ENCODE results near the gene UGT1A6. TPM values are rescaled to one million over a fixed set of nuclear protein-coding genes. Genes with fewer than 3 reads are reported as not detected.

Gene UGT1A6
- total RNA-seq, 2 donors from 2014 or later = 4.4 to 5.5 TPM

DNA sequence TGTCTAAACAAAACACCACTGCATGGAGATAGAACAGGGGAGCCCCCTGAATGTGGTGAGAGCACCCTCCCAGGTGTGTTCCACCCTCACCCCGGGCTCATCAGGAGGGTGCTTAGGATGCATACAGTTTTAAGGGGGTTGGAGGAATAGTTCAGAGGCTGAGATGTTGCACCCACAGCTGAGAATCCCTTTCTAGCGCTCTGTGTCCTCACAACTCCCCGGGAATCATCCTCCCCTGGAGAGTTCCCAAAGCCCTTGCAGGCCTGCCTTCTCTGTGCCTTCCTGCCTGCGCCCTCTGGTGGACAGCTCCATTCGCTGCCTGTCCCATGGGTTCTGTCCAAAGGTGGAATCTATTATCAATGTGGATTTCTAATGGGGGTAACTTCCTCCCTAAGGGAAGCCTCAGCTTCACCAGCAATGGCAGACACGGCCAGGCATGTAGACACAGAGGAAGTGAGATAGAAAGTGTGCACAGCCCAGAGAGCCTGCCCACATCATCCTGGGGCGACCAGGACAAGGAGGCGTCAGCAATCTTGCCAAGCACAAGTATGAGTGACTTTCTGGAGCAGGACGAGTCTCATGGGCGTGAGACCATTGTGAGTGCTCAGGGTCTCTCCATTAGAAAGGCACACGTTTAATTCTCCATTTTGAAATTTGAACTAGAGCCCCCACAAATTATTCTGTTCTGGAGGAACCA is 18.8 kb downstream of the UGT1A6 start:
- Histone ChIP-seq H3K4me3 (no peak overlapping the region), H3K9me3 (no peaks in the 10 kb centered on the region), H3K36me3 (no peaks in the 10 kb centered on the region), H3K27me3 (no peaks in the 10 kb centered on the region), H3K27ac (no peak overlapping the region), H3K9ac (ENCODE audit: low read depth in 2 of 2, low read length in 2 of 2) (no peak overlapping the region), H3K4me1 (no peaks in the 10 kb centered on the region)
- TF ChIP-seq, protein P1, sequence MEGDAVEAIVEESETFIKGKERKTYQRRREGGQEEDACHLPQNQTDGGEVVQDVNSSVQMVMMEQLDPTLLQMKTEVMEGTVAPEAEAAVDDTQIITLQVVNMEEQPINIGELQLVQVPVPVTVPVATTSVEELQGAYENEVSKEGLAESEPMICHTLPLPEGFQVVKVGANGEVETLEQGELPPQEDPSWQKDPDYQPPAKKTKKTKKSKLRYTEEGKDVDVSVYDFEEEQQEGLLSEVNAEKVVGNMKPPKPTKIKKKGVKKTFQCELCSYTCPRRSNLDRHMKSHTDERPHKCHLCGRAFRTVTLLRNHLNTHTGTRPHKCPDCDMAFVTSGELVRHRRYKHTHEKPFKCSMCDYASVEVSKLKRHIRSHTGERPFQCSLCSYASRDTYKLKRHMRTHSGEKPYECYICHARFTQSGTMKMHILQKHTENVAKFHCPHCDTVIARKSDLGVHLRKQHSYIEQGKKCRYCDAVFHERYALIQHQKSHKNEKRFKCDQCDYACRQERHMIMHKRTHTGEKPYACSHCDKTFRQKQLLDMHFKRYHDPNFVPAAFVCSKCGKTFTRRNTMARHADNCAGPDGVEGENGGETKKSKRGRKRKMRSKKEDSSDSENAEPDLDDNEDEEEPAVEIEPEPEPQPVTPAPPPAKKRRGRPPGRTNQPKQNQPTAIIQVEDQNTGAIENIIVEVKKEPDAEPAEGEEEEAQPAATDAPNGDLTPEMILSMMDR (IDR thresholded peaks at IDR 0.05) = peak; percentile 78
- peak; percentile 88 for DNase-seq
- intact Hi-C loops (cut with DNase I) = loop anchor here (10.0 kb wide), 2 partner anchors 247 to 427 kb away; no protein-coding TSS in a partner anchor

GRCh38 chr2:233712611-233713261 is 20.0 kb downstream of the UGT1A6 start, which contains the start of gene UGT1A5:
UGT1A5 (plus strand) TSS chr2:233712907; CDS start chr2:233712992, 85 bp downstream.
- DNase-seq = no peak
- Histone ChIP-seq H3K27me3 (no peaks in the 10 kb centered on the region), H3K27ac (no peak within 1 kb of the TSS), H3K36me3 (no peaks in the 10 kb centered on the region), H3K9me3 (no peaks in the 10 kb centered on the region), H3K9ac (ENCODE audit: low read depth in 2 of 2, low read length in 2 of 2) (no peak within 1 kb of the TSS), H3K4me1 (no peaks in the 10 kb centered on the region), H3K4me3 (no peak within 1 kb of the TSS)
- TF ChIP-seq, protein P1 (IDR thresholded peaks at IDR 0.05) = no peak
- intact Hi-C loops (cut with DNase I) = loop anchor here (10.0 kb wide), 2 partner anchors 248 to 428 kb away; no protein-coding TSS in a partner anchor

- no peak for DNase-seq
- Histone ChIP-seq H3K9me3 (no peaks in the 10 kb centered on the region), H3K27ac (no peak overlapping the region), H3K9ac (ENCODE audit: low read depth in 2 of 2, low read length in 2 of 2) (no peak overlapping the region), H3K4me3 (no peak overlapping the region), H3K27me3 (no peaks in the 10 kb centered on the region), H3K4me1 (no peaks in the 10 kb centered on the region), H3K36me3 (no peaks in the 10 kb centered on the region)
- TF ChIP-seq, protein P1 (IDR thresholded peaks at IDR 0.05) = no peak
- intact Hi-C loops (cut with DNase I) = loop anchor here (10.0 kb wide), 2 partner anchors 248 to 428 kb away; no protein-coding TSS in a partner anchor
Observed at GRCh38 chr2:233713262-233713615, 20.5 kb downstream of the UGT1A6 start.

DNA sequence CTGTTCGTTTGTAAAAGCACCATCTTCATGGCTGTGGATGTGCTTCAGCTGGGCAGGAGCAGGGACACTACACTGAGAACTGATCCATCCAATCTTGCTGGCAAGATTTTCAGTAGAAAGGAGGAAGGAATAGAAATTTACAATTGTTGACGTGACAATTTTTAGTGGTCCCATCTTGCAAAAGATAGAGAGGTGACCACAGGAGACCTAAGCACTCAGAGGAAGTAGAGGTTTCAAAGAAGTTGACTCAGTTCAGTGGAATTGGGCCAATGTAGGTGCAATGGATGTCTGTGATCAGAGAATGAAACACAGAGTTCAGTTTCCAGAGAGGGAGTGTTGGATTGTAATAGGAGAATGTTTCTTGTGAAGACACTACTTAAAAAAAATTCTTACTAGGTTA is 21.4 kb downstream of the UGT1A6 start:
- no peaks in the 10 kb centered on the region for H3K36me3 ChIP-seq
- intact Hi-C loops (cut with DNase I) = loop anchor here (10.0 kb wide), 2 partner anchors 249 to 429 kb away; no protein-coding TSS in a partner anchor
- DNase-seq = no peak
- no peak overlapping the region for H3K27ac ChIP-seq
- no peaks in the 10 kb centered on the region for H3K9me3 ChIP-seq
- H3K4me1 ChIP-seq = no peaks in the 10 kb centered on the region
- TF ChIP-seq, protein P1 (IDR thresholded peaks at IDR 0.05) = no peak
- H3K9ac ChIP-seq (ENCODE audit: low read depth in 2 of 2, low read length in 2 of 2) = no peak overlapping the region
- no peak overlapping the region for H3K4me3 ChIP-seq
- no peaks in the 10 kb centered on the region for H3K27me3 ChIP-seq

DNA sequence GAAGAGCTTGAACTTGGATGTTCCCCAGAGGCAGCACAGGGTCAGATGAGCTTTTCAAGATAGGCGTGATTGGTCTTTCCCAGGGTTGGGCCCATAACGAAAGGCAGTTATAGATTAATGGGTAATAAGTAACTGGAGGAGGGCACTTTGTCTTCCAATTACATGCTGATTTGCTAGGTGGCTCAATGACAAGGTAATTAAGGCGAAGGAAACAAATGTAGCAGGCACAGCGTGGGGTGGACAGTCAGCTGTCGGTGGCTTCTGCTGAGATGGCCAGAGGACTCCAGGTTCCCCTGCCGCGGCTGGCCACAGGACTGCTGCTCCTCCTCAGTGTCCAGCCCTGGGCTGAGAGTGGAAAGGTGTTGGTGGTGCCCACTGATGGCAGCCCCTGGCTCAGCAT is 25.9 kb downstream of the UGT1A6 start, which contains the start of gene UGT1A4:
Gene UGT1A4 (plus strand): TSS at position 185 of the 400 bp plus-strand sequence. CDS start 85 bp downstream, at position 270.
- H3K36me3 ChIP-seq = no peaks in the 10 kb centered on the region
- no peaks in the 10 kb centered on the region for H3K27me3 ChIP-seq
- TF ChIP-seq, protein P1 (IDR thresholded peaks at IDR 0.05) = no peak
- H3K9ac ChIP-seq (ENCODE audit: low read depth in 2 of 2, low read length in 2 of 2) = no peak within 1 kb of the TSS
- H3K4me1 ChIP-seq = no peaks in the 10 kb centered on the region
- H3K4me3 ChIP-seq = no peak within 1 kb of the TSS
- no peaks in the 10 kb centered on the region for H3K9me3 ChIP-seq
- H3K27ac ChIP-seq = no peak within 1 kb of the TSS
- intact Hi-C loops (cut with DNase I) = loop anchor here (10.0 kb wide), 2 partner anchors 254 to 434 kb away; no protein-coding TSS in a partner anchor
- no peak for DNase-seq

Measured in colonic mucosa (tissue), 4 donors.